Endodermal cell (in vitro differentiated cells): ENCODE data around the gene CTNND2. TPM values are rescaled to one million over a fixed set of nuclear protein-coding genes. Genes with fewer than 3 reads are reported as not detected.

Experiments
- DNase-seq: peaks from one replicate; pipeline ENCODE4 v3.0.0-alpha.2; 2017
- H3K27ac ChIP-seq: 2 replicates; pipeline ENCODE4 v1.5.1; 2013; ENCODE audit warnings: mild to moderate bottlenecking, low read depth, low read length, moderate library complexity
- H3K27me3 ChIP-seq: 2 replicates; pipeline ENCODE4 v1.6.1; 2013; ENCODE audit warnings: mild to moderate bottlenecking, low read length, moderate library complexity; ENCODE audit not compliant: insufficient read depth, control insufficient read depth, poor library complexity, severe bottlenecking
- H3K36me3 ChIP-seq: 2 replicates; pipeline ENCODE4 v1.7.0; 2013; ENCODE audit warnings: mild to moderate bottlenecking, low read length, moderate library complexity; ENCODE audit not compliant: control insufficient read depth, insufficient read depth
- H3K4me1 ChIP-seq: one replicate; pipeline ENCODE4 v1.7.0; 2013; ENCODE audit warnings: low read length; ENCODE audit not compliant: control insufficient read depth, insufficient read depth
- H3K4me3 ChIP-seq: 2 replicates; pipeline ENCODE4 v1.5.1; 2013; ENCODE audit warnings: mild to moderate bottlenecking, low read length, moderate library complexity
- H3K9ac ChIP-seq: 2 replicates; pipeline ENCODE4 v1.6.1; 2013; ENCODE audit warnings: mild to moderate bottlenecking, low read length, moderate library complexity; ENCODE audit not compliant: poor library complexity, severe bottlenecking; ENCODE audit errors: extremely low read depth
- H3K9me3 ChIP-seq: 2 replicates; pipeline ENCODE4 v1.6.1; 2013; ENCODE audit warnings: mild to moderate bottlenecking, low read length, moderate library complexity; ENCODE audit not compliant: control insufficient read depth
- H3K27ac Mint-ChIP-seq: 2 replicates; pipeline ENCODE4 v1.8.0; 2020; ENCODE audit warnings: mixed read lengths
- H3K27me3 Mint-ChIP-seq: 2 replicates; pipeline ENCODE4 v1.8.0; 2021; ENCODE audit warnings: mild to moderate bottlenecking, mixed read lengths; ENCODE audit not compliant: insufficient read depth
- H3K36me3 Mint-ChIP-seq: 2 replicates; pipeline ENCODE4 v1.8.0; 2020; ENCODE audit warnings: low read depth, mixed read lengths
- H3K4me1 Mint-ChIP-seq: 2 replicates; pipeline ENCODE4 v1.8.0; 2020; ENCODE audit warnings: mixed read lengths
- H3K4me3 Mint-ChIP-seq: 2 replicates; pipeline ENCODE4 v1.8.0; 2020; ENCODE audit warnings: mild to moderate bottlenecking, moderate library complexity, mixed read lengths
- H3K9me3 Mint-ChIP-seq: 2 replicates; pipeline ENCODE4 v1.8.0; 2020; ENCODE audit warnings: mild to moderate bottlenecking, mixed read lengths
- CTCF ChIP-seq: fragments of 200-600 bp; sonication (generic); conservative IDR thresholded peaks from 2 replicates; pipeline ENCODE4 v1.5.0; 2021; ENCODE audit warnings: antibody characterized with exemption, mild to moderate bottlenecking
- WGBS, 2 experiments: methylation state at CpG; one replicate each; pipeline versions ENCODE4 v1.1.5 to v1.1.7; 2013; ENCODE audit warnings: missing lambda C conversion rate in 2 of 2, mixed read lengths in 1 of 2; ENCODE audit not compliant: insufficient coverage in 1 of 2, insufficient read length in 1 of 2; 5-methylcytosine and 5-hydroxymethylcytosine counted together
- total RNA-seq, 2 donors: library from RNA; stranded (reverse); fragmentation: NEBNext Ultra II Directional in 1 of 2; extraction: Animal tissue kit (Norgen Biotek cat#: 25700) in 1 of 2; gene quantifications; 2 replicates in 1 of 2; 3 replicates in 1 of 2; pipeline ENCODE4 v1.2.1, GENCODE V29; 2021

CTNND2 gene
- total RNA-seq, 2 donors from 2014 or later, result 6.5 to 10.3 TPM

DNA sequence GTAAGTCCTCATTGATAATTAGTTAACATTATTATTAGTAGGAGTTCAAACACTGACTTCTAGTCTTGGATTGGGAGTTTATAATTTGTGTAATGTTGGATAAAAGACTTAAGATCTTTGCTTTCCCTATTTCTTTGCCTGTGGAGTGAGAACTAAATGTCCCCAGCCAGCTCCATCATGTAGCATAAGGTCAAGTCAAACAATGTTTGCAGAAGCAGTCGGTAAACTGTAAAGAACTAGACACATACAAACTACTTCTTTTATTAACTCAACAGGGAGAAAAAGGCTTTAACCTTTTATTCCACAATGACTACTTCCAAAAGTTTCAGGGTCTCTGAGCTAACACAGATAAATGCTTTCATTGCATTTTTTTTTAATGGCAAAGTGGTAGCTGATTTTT, 192.3 kb downstream of the CTNND2 start:
- H3K4me1 ChIP-seq, result no peaks in the 10 kb centered on the region
- WGBS, 2 experiments, result 79% methylated on average over 1 of the region's 1 CpG; no CpG with 5 or more reads in 1 of the 2 experiments
- no peak for DNase-seq
- H3K9ac ChIP-seq, result no peak overlapping the region
- no peaks in the 10 kb centered on the region for H3K36me3 ChIP-seq
- Mint-ChIP-seq H3K36me3 (no peaks in the 10 kb centered on the region), H3K27ac (no peak overlapping the region), H3K27me3 (no peaks in the 10 kb centered on the region), H3K4me3 (no peak overlapping the region), H3K9me3 (no peaks in the 10 kb centered on the region), H3K4me1 (no peaks in the 10 kb centered on the region)
- H3K9me3 ChIP-seq, result no peaks in the 10 kb centered on the region
- H3K27me3 ChIP-seq, result no peaks in the 10 kb centered on the region
- no peak for TF ChIP-seq CTCF
- no peak overlapping the region for H3K27ac ChIP-seq
- no peak overlapping the region for H3K4me3 ChIP-seq

DNA sequence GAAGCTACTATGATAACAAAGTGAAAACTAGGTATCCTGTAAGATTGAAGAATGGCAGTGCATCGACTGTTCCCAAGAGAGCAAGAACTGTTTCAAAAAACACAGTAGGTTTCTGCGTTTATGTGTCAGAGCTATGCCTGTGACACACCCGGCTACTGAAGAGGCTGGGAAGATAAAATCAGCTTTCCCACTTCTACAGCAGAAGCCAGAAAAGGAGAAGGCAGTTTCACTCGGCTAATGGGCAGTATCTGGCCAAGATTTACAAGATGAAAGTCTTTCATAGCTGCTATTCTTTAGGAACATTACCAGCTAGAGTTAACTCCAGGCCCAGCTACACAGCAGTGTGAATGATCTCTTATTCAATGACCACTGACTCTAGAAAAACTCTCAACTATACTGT, 195.2 kb downstream of the CTNND2 start:
- Histone ChIP-seq H3K4me1 (no peaks in the 10 kb centered on the region), H3K27me3 (peaks cover 4% of the 10 kb centered on the region), H3K4me3 (no peak overlapping the region), H3K9me3 (no peaks in the 10 kb centered on the region), H3K9ac (no peak overlapping the region), H3K27ac (no peak overlapping the region), H3K36me3 (no peaks in the 10 kb centered on the region)
- Mint-ChIP-seq H3K4me1 (peaks cover 2% of the 10 kb centered on the region), H3K9me3 (no peaks in the 10 kb centered on the region), H3K36me3 (no peaks in the 10 kb centered on the region), H3K27me3 (peaks cover 5% of the 10 kb centered on the region), H3K4me3 (no peak overlapping the region), H3K27ac (no peak overlapping the region)
- no peak for TF ChIP-seq CTCF
- 88 to 97% methylated on average over 3 to 4 of the region's 4 CpGs for WGBS, 2 experiments
- no peak for DNase-seq

- Histone ChIP-seq H3K27me3 (peaks cover 9% of the 10 kb centered on the region), H3K9me3 (no peaks in the 10 kb centered on the region), H3K4me3 (no peak overlapping the region), H3K36me3 (no peaks in the 10 kb centered on the region), H3K9ac (no peak overlapping the region), H3K27ac (no peak overlapping the region), H3K4me1 (peaks cover 10% of the 10 kb centered on the region)
- no peak overlapping the region for H3K27ac Mint-ChIP-seq
- peaks cover 11% of the 10 kb centered on the region for H3K4me1 Mint-ChIP-seq
- no peak for TF ChIP-seq CTCF
- H3K9me3 Mint-ChIP-seq, result no peaks in the 10 kb centered on the region
- no peaks in the 10 kb centered on the region for H3K36me3 Mint-ChIP-seq
- WGBS, 2 experiments, result no CpG with 5 or more reads among the region's 1 CpG
- H3K27me3 Mint-ChIP-seq, result peaks cover 18% of the 10 kb centered on the region
- no peak for DNase-seq
- no peak overlapping the region for H3K4me3 Mint-ChIP-seq
Measured at GRCh38 chr5:11704916-11705315, 199.3 kb downstream of the CTNND2 start.
